Stimulated activated CD8-positive, alpha-beta memory T cell treated with anti-CD3 and anti-CD28 coated beads, Interleukin-15, amount 100 ng/mL, for 4 hours (primary cell): ENCODE measurements around the gene SRGN.
"Not testable (repeated sequence)": the region's sequence is repeated elsewhere in the genome, so short reads cannot be mapped to it uniquely, and the experiment has no call there.

ENCODE experiments used
- DNase-seq, 2 donors: peaks; one replicate each; pipeline ENCODE4 v3.0.0-alpha.2; 2020; ENCODE audit warnings: low read depth in 2 of 2

SRGN gene

GRCh38 chr10:69141304-69141703, 53.4 kb downstream of the SRGN start:
- no peak for DNase-seq

GRCh38 chr10:69142074-69142473, 54.2 kb downstream of the SRGN start:
- not testable (repeated sequence) for DNase-seq

- DNase-seq, result no peak
Observed at GRCh38 chr10:69142983-69143382, 55.1 kb downstream of the SRGN start.

- DNase-seq, result no peak
Observed at GRCh38 chr10:69145329-69145728, 57.4 kb downstream of the SRGN start.

GRCh38 chr10:69145864-69146263, 58.0 kb downstream of the SRGN start:
- DNase-seq, result no peak

- no peak for DNase-seq
Observed at GRCh38 chr10:69146759-69147158, 58.9 kb downstream of the SRGN start.

- no peak for DNase-seq
Observed at GRCh38 chr10:69151984-69152383, 64.1 kb downstream of the SRGN start.

- no peak for DNase-seq
Observed at GRCh38 chr10:69153227-69153626, 65.3 kb downstream of the SRGN start.
